ENCODE data around the gene UBXN7.

DNA sequence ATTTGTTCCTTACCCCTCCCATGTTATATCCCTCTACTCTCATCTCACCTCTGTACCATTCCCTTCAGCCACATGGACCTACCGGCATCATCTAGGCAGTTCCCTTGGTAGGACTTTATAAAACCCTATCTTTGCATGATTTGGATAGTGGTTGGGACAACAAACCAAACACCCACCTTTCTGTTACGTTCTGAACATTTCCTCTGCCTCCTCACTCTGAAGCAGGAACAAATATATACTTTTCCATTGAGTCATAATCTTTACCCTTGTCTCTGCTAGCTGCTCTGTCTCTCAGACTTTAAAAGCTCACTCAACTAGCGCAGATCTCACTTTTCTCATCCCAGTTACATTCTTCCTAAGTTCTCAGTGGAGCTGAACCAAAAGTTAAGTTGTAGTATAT lies 17.8 kb downstream of the UBXN7 start:
- TF ChIP-seq, protein P1, sequence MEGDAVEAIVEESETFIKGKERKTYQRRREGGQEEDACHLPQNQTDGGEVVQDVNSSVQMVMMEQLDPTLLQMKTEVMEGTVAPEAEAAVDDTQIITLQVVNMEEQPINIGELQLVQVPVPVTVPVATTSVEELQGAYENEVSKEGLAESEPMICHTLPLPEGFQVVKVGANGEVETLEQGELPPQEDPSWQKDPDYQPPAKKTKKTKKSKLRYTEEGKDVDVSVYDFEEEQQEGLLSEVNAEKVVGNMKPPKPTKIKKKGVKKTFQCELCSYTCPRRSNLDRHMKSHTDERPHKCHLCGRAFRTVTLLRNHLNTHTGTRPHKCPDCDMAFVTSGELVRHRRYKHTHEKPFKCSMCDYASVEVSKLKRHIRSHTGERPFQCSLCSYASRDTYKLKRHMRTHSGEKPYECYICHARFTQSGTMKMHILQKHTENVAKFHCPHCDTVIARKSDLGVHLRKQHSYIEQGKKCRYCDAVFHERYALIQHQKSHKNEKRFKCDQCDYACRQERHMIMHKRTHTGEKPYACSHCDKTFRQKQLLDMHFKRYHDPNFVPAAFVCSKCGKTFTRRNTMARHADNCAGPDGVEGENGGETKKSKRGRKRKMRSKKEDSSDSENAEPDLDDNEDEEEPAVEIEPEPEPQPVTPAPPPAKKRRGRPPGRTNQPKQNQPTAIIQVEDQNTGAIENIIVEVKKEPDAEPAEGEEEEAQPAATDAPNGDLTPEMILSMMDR (IDR thresholded peaks at IDR 0.05; ENCODE audit: extremely low read depth in 1 of 2, insufficient read depth in 1 of 2, low read depth in 1 of 2, low read length in 2 of 2) = no peak
- no peak for TF ChIP-seq EZH2 (IDR thresholded peaks at IDR 0.05; ENCODE audit: borderline replicate concordance, low read depth, low read length, severe bottlenecking)
- no peak for TF ChIP-seq MAX (IDR thresholded peaks at IDR 0.05; ENCODE audit: insufficient read depth, insufficient read length)
- no peak for TF ChIP-seq POLR2A (IDR thresholded peaks at IDR 0.05; ENCODE audit: low read depth, low read length)
- no peak for TF ChIP-seq POLR2AphosphoS5 (IDR thresholded peaks at IDR 0.05; ENCODE audit: insufficient read depth, low read depth, low read length)
- TF ChIP-seq FOS (IDR thresholded peaks at IDR 0.05; ENCODE audit: borderline replicate concordance, insufficient read depth, low read length) = no peak
- no peak for TF ChIP-seq GATA2 (IDR thresholded peaks at IDR 0.05; ENCODE audit: insufficient read depth, insufficient read length, low read depth, low read length)
- TF ChIP-seq JUN (IDR thresholded peaks at IDR 0.05; ENCODE audit: borderline replicate concordance, insufficient read depth, insufficient read length, low read depth) = no peak
- no peak for TF ChIP-seq MYC (IDR thresholded peaks at IDR 0.05; ENCODE audit: low read depth, low read length)

All from endothelial cell of umbilical vein (primary cell).